GM12878 (cell line): Measurements from ENCODE around the gene CXCL12. TPM values are rescaled to one million over a fixed set of nuclear protein-coding genes. Genes with fewer than 3 reads are reported as not detected.

Experiments
- ATAC-seq: fragments of 200-7000 bp; cut with Tn5 transposase; 3 replicates; pipeline ENCODE4 v1.9.1; 2020; ENCODE audit warnings: mild to moderate bottlenecking, moderate library complexity
- BruUV-seq: library from RNA; stranded (reverse); fragments of 400-500 nt; replicated peaks from 2 replicates; lab custom pipeline; 2021; lab: Mats Ljungman, UMichigan
- CTCF ChIA-PET: fragments of 300-600 bp; sonication (Branson Sonifier 250); formaldehyde crosslinking; extraction: SDS; loops from one replicate; lab custom pipeline; 2021; ENCODE audit warnings: inconsistent platforms; lab: Yijun Ruan, JAX
- POLR2A ChIA-PET: fragments of 350-600 bp; formaldehyde crosslinking; extraction: SDS; loops from one replicate; lab custom pipeline; 2021; ENCODE audit warnings: inconsistent platforms; lab: Charles Lee
- RAD21 ChIA-PET: fragments of 300-600 bp; sonication (Branson Sonifier 250); formaldehyde crosslinking; loops from one replicate; lab custom pipeline; 2023; ENCODE audit warnings: antibody characterized with exemption; ENCODE audit not compliant: unreplicated experiment; lab: Charles Lee
- SMC1A ChIA-PET: fragments of 300-600 bp; sonication (Branson Sonifier 250); formaldehyde crosslinking; loops from one replicate; lab custom pipeline; 2023; ENCODE audit not compliant: unreplicated experiment, uncharacterized antibody; lab: Charles Lee
- DNase-seq: peaks from one replicate; pipeline ENCODE4 v3.0.0-alpha.2; 2011; ENCODE audit warnings: low read depth, low spot score
- FAIRE-seq: peaks from 3 replicates; lab custom pipeline; 2011; peaks lifted over from hg19 to GRCh38; lab: Jason Lieb, UNC
- H2AFZ ChIP-seq: 2 replicates; pipeline ENCODE4 v1.6.0; 2011; ENCODE audit warnings: low read depth, low read length, control low read depth; ENCODE audit not compliant: control insufficient read depth
- H3K27ac ChIP-seq: 2 replicates; pipeline ENCODE4 v1.5.1; 2011; ENCODE audit warnings: control low read depth; ENCODE audit not compliant: control insufficient read depth, insufficient read depth
- H3K27me3 ChIP-seq, 2 experiments: replicated peaks in 1 of 2; 2 replicates each; pipeline versions ENCODE4 v1.6.0 to v1.6.1; 2011; ENCODE audit warnings: low read length in 1 of 2; ENCODE audit not compliant: control insufficient read depth in 2 of 2, insufficient read depth in 2 of 2
- H3K36me3 ChIP-seq, 2 experiments: 2 replicates each; pipeline ENCODE4 v1.5.1; 2011; ENCODE audit warnings: low read length in 1 of 2; ENCODE audit not compliant: control insufficient read depth in 2 of 2, insufficient read depth in 2 of 2
- H3K4me1 ChIP-seq: 2 replicates; pipeline ENCODE4 v1.6.1; 2011; ENCODE audit warnings: mild to moderate bottlenecking, low read length, moderate library complexity, mixed read lengths; ENCODE audit not compliant: control insufficient read depth, insufficient read depth
- H3K4me2 ChIP-seq: 2 replicates; pipeline ENCODE4 v1.6.0; 2011; ENCODE audit warnings: control low read depth; ENCODE audit not compliant: control insufficient read depth, insufficient read depth
- H3K4me3 ChIP-seq: fragments of 200-600 bp; sonication (generic); 2 replicates; pipeline ENCODE4 v1.5.1; 2016
- H3K79me2 ChIP-seq: 2 replicates; pipeline ENCODE4 v1.6.0; 2011; ENCODE audit warnings: low read length; ENCODE audit not compliant: control insufficient read depth, insufficient read depth
- H3K9ac ChIP-seq: 2 replicates; pipeline ENCODE4 v1.8.0; 2011; ENCODE audit warnings: low read length, control low read depth, mixed read lengths; ENCODE audit not compliant: control insufficient read depth, insufficient read depth
- H3K9me3 ChIP-seq: replicated peaks from 3 replicates; pipeline ENCODE4 v1.5.1; 2011; ENCODE audit warnings: mild to moderate bottlenecking, low read length; ENCODE audit not compliant: control insufficient read depth, insufficient read depth
- H4K20me1 ChIP-seq: 2 replicates; pipeline ENCODE4 v1.6.0; 2011; ENCODE audit not compliant: control insufficient read depth, insufficient read depth
- BACH1 ChIP-seq: fragments of 450-650 bp; IDR thresholded peaks from 2 replicates; pipeline ENCODE4 v1.6.1; 2017; ENCODE audit warnings: mild to moderate bottlenecking, borderline replicate concordance
- CUX1 ChIP-seq: IDR thresholded peaks from 2 replicates; pipeline ENCODE4 v1.6.1; 2012; ENCODE audit warnings: improper control_type of control experiment, low read depth, low read length; ENCODE audit not compliant: insufficient replicate concordance
- FOS ChIP-seq: IDR thresholded peaks from 3 replicates; pipeline ENCODE4 v1.6.1; 2011; ENCODE audit warnings: borderline replicate concordance; ENCODE audit not compliant: insufficient read length; ENCODE audit errors: extremely low read depth
- GABPA ChIP-seq: IDR thresholded peaks from 2 replicates; pipeline ENCODE4 v1.6.1; 2014; ENCODE audit warnings: antibody characterized with exemption, low read depth, mild to moderate bottlenecking, inconsistent platforms
- GATAD2B ChIP-seq: fragments of 450-650 bp; conservative IDR thresholded peaks from 2 replicates; pipeline ENCODE4 v1.6.1; 2017; ENCODE audit warnings: low read depth, mild to moderate bottlenecking, moderate library complexity
- HDGF ChIP-seq: fragments of 450-650 bp; IDR thresholded peaks from 2 replicates; pipeline ENCODE4 v1.6.1; 2016; ENCODE audit warnings: antibody characterized with exemption
- LARP7 ChIP-seq: fragments of 450-650 bp; IDR thresholded peaks from 2 replicates; pipeline ENCODE4 v1.6.1; 2017; ENCODE audit warnings: mild to moderate bottlenecking
- MTA3 ChIP-seq: IDR thresholded peaks from 2 replicates; pipeline ENCODE4 v1.6.1; 2012; ENCODE audit warnings: low read length, inconsistent platforms, borderline replicate concordance
- MXI1 ChIP-seq: fragments of 150-350 bp; IDR thresholded peaks from 2 replicates; pipeline ENCODE4 v1.6.1; 2011; ENCODE audit warnings: low read depth, mild to moderate bottlenecking, inconsistent platforms, low read length, improper control_type of control experiment
- NFYB ChIP-seq: IDR thresholded peaks from 2 replicates; pipeline ENCODE4 v1.6.1; 2011; ENCODE audit warnings: low read depth, mild to moderate bottlenecking, low read length, improper control_type of control experiment, moderate library complexity; ENCODE audit not compliant: insufficient read depth
- NRF1 ChIP-seq: conservative IDR thresholded peaks from 2 replicates; pipeline ENCODE4 v1.6.1; 2011; ENCODE audit warnings: mild to moderate bottlenecking, low read depth, low read length, improper control_type of control experiment
- POLR2AphosphoS2 ChIP-seq: IDR thresholded peaks from 2 replicates; pipeline ENCODE4 v1.6.1; 2011; ENCODE audit warnings: low read depth, mild to moderate bottlenecking, low read length, improper control_type of control experiment, moderate library complexity
- SIN3A ChIP-seq: IDR thresholded peaks from 2 replicates; pipeline ENCODE4 v1.6.1; 2012; ENCODE audit warnings: low read depth, low read length, improper control_type of control experiment
- SMAD5 ChIP-seq: IDR thresholded peaks from 2 replicates; pipeline ENCODE4 v1.6.1; 2016; ENCODE audit warnings: antibody characterized with exemption, low read depth
- SRF ChIP-seq, 2 experiments: IDR thresholded peaks; 2 replicates each; pipeline ENCODE4 v1.6.1; 2011; ENCODE audit warnings: low read depth in 2 of 2, low read length in 2 of 2, mild to moderate bottlenecking in 1 of 2, moderate library complexity in 1 of 2
- WRNIP1 ChIP-seq: IDR thresholded peaks from 2 replicates; pipeline ENCODE4 v1.6.1; 2011; ENCODE audit warnings: low read depth, low read length, improper control_type of control experiment, borderline replicate concordance
- WGBS: methylation state at CpG from one replicate; pipeline ENCODE4 v1.1.6; 2016; ENCODE audit warnings: low lambda C conversion rate; ENCODE audit not compliant: insufficient replicate concordance, insufficient coverage; ENCODE audit errors: missing lambda C conversion rate; 5-methylcytosine and 5-hydroxymethylcytosine counted together
- in situ Hi-C: fragments of 300-500 bp; cut with MboI; formaldehyde crosslinking; loops from 9 replicates; pipeline ENCODE4 v1.14.3; 2018; ENCODE audit warnings: mixed read lengths
- intact Hi-C: fragments of 100-400 bp; cut with micrococcal nuclease; formaldehyde crosslinking; loops from one replicate; pipeline ENCODE4 v1.14.2; 2022; ENCODE audit not compliant: unreplicated experiment
- polyA plus RNA-seq, 11 experiments: library from polyadenylated mRNA; depleted of rRNA in 4 of 11; unstranded in 6 of 11; stranded (reverse) in 5 of 11; fragments of >200 nt; fragmentation: Nextera tagmentation in 4 of 11; fragmentation: Illumina TruSeq in 1 of 11; extraction: Ambion mirVana in 4 of 11; extraction: Trizol in 1 of 11; gene quantifications; 1 replicate in 1 of 11; 2 replicates in 10 of 11; pipeline versions ENCODE4 v1.2.1 to v1.2.3, GENCODE V29; 2011 to 2016; ENCODE audit warnings: inconsistent platforms in 2 of 11, missing spikeins in 2 of 11, low read depth in 1 of 11
- total RNA-seq, 4 experiments: library from RNA; depleted of rRNA in 3 of 4; stranded (reverse); fragments of >200 nt in 3 of 4; fragmentation: Illumina TruSeq in 1 of 4; extraction: Trizol in 1 of 4; gene quantifications; 2 replicates each; pipeline versions ENCODE4 v1.2.1 to v1.2.3, GENCODE V29; 2013 to 2021
- TF ChIP-seq, protein P1 (sequence below): fragments of 450-650 bp; formaldehyde crosslinking; IDR thresholded peaks from 2 replicates; pipeline ENCODE4 v1.4.0; 2022; ENCODE audit warnings: mild to moderate bottlenecking, moderate library complexity

The CXCL12 gene
- total and polyA plus RNA-seq, 10 of the 15 experiments (the other 5 are each of a cell fraction or from before 2014, with no cell fraction given), result 0.03 to 4.5 (median 0.53) TPM

- no peak for TF ChIP-seq CUX1
- TF ChIP-seq NRF1, result no peak
- TF ChIP-seq NFYB, result no peak
- TF ChIP-seq FOS, result no peak
- TF ChIP-seq HDGF, result no peak
- no peak for TF ChIP-seq SMAD5
- no peak for TF ChIP-seq LARP7
- no peak for TF ChIP-seq POLR2AphosphoS2
- TF ChIP-seq SIN3A, result no peak
Observed at GRCh38 chr10:44417761-44418160, 32.9 kb upstream of the CXCL12 start (continued).

- no peak overlapping the region for H2AFZ ChIP-seq
- H3K9ac ChIP-seq, result no peak overlapping the region
- no peaks in the 10 kb centered on the region for H3K79me2 ChIP-seq
- H3K4me2 ChIP-seq, result no peak overlapping the region
- H3K4me3 ChIP-seq, result no peak overlapping the region
- intact Hi-C loops (no loop called here), in situ Hi-C loops (loop anchor here (25.0 kb wide), 1 partner anchor 95 kb away; no protein-coding TSS in a partner anchor)
- SMC1A ChIA-PET, result no interaction called here
- CTCF ChIA-PET, result interaction anchor here (0.8 kb wide), 1 partner anchor 11 kb away, joined by 3 read pairs; no protein-coding TSS in a partner anchor
- ATAC-seq, result no peak
- H4K20me1 ChIP-seq, result no peaks in the 10 kb centered on the region
- H3K27me3 ChIP-seq, result no peaks in the 10 kb centered on the region; a peak in 1 of 4 replicates
- BruUV-seq, result no TSS peak
- RAD21 ChIA-PET, result no interaction called here
- H3K9me3 ChIP-seq, result no peaks in the 10 kb centered on the region
- H3K27ac ChIP-seq, result no peak overlapping the region
- H3K36me3 ChIP-seq, result no peaks in the 10 kb centered on the region
- FAIRE-seq, result no peak
- 7% methylated on average over 2 of the region's 2 CpGs for WGBS
- POLR2A ChIA-PET, result no interaction called here
- no peak for DNase-seq
- H3K4me1 ChIP-seq, result no peaks in the 10 kb centered on the region
- TF ChIP-seq MXI1, result no peak
- no peak for TF ChIP-seq WRNIP1
- TF ChIP-seq SRF (IDR thresholded peaks at IDR 0.05; ENCODE audit: low read depth in 2 of 2, low read length in 2 of 2), result no peak
- TF ChIP-seq, protein P1, sequence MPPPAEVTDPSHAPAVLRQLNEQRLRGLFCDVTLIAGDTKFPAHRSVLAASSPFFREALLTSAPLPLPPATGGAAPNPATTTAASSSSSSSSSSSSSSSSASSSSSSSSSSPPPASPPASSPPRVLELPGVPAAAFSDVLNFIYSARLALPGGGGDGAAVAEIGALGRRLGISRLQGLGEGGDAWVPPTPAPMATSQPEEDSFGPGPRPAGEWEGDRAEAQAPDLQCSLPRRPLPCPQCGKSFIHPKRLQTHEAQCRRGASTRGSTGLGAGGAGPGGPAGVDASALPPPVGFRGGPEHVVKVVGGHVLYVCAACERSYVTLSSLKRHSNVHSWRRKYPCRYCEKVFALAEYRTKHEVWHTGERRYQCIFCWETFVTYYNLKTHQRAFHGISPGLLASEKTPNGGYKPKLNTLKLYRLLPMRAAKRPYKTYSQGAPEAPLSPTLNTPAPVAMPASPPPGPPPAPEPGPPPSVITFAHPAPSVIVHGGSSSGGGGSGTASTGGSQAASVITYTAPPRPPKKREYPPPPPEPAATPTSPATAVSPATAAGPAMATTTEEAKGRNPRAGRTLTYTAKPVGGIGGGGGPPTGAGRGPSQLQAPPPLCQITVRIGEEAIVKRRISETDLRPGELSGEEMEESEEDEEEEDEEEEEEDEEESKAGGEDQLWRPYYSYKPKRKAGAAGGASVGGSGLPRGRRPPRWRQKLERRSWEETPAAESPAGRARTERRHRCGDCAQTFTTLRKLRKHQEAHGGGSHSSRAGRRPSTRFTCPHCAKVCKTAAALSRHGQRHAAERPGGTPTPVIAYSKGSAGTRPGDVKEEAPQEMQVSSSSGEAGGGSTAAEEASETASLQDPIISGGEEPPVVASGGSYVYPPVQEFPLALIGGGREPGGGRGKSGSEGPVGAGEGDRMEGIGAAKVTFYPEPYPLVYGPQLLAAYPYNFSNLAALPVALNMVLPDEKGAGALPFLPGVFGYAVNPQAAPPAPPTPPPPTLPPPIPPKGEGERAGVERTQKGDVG, result no peak
- no peak for TF ChIP-seq GATAD2B
- no peak for TF ChIP-seq GABPA
- no peak for TF ChIP-seq MTA3
- TF ChIP-seq BACH1, result no peak
Observed at GRCh38 chr10:44416936-44417335, 32.0 kb upstream of the CXCL12 start.
